Activated CD4-positive, alpha-beta memory T cell treated with anti-CD3 and anti-CD28 coated beads, Interleukin-2, amount 10 ng/mL, durations not matched to agents 7 days and 5 days (primary cell): ENCODE data around the gene EZH2. TPM values are rescaled to one million over a fixed set of nuclear protein-coding genes. Genes with fewer than 3 reads are reported as not detected.
A peak's percentile ranks its signal among the peaks of the same experiment; 100 is the strongest.

Experiments used
- CTCF ChIA-PET: fragments of 350-600 bp; sonication (Branson Sonifier 250); formaldehyde crosslinking; loops from one replicate; lab custom pipeline; 2021; ENCODE audit warnings: antibody characterized with exemption, inconsistent platforms; lab: Charles Lee
- POLR2A ChIA-PET: fragments of 350-600 bp; sonication (Branson Sonifier 250); formaldehyde crosslinking; loops from one replicate; lab custom pipeline; 2021; ENCODE audit warnings: antibody characterized with exemption; lab: Charles Lee
- DNase-seq: peaks from one replicate; pipeline ENCODE4 v3.0.0-alpha.2; 2020
- H3K27ac Mint-ChIP-seq: one replicate; pipeline ENCODE4 v1.8.0; 2021; ENCODE audit warnings: mild to moderate bottlenecking, mixed read lengths
- H3K27me3 Mint-ChIP-seq: one replicate; pipeline ENCODE4 v1.8.0; 2021; ENCODE audit warnings: mixed read lengths
- H3K36me3 Mint-ChIP-seq: one replicate; pipeline ENCODE4 v1.8.0; 2021; ENCODE audit warnings: low read depth, mixed read lengths
- H3K4me1 Mint-ChIP-seq: one replicate; pipeline ENCODE4 v1.8.0; 2021; ENCODE audit warnings: mixed read lengths
- H3K4me3 Mint-ChIP-seq: one replicate; pipeline ENCODE4 v1.8.0; 2021; ENCODE audit warnings: mild to moderate bottlenecking, mixed read lengths
- H3K9me3 Mint-ChIP-seq: one replicate; pipeline ENCODE4 v1.8.0; 2021; ENCODE audit warnings: mixed read lengths
- total RNA-seq, 2 experiments: library from RNA; stranded (reverse); gene quantifications; one replicate each; pipeline ENCODE4 v1.2.3, GENCODE V29; 2021

Gene EZH2
- total RNA-seq, 2 experiments from 2014 or later, result 87.7 to 88.4 TPM

GRCh38 chr7:148773334-148773733 lies 110.8 kb downstream of the EZH2 start:
- Mint-ChIP-seq H3K27ac (peak overlapping the region; percentile 85), H3K27me3 (no peaks in the 10 kb centered on the region), H3K9me3 (no peaks in the 10 kb centered on the region), H3K36me3 (peaks cover 39% of the 10 kb centered on the region), H3K4me1 (peaks cover 31% of the 10 kb centered on the region), H3K4me3 (peak overlapping the region; percentile 21)
- ChIA-PET CTCF (interaction anchor here (0.6 to 3.9 kb wide), 11 partner anchors 9 to 292 kb away, joined by 3 to 13 read pairs (median 6); partner anchors contain the start of gene CUL1), POLR2A (interaction anchor here (0.6 to 4.9 kb wide), 11 partner anchors 14 to 190 kb away, joined by 3 to 46 read pairs (median 3); partner anchors contain the start of gene CUL1)
- peak; percentile 72 for DNase-seq

- Mint-ChIP-seq H3K36me3 (peaks cover 44% of the 10 kb centered on the region), H3K27ac (peak overlapping the region; percentile 85), H3K4me1 (peaks cover 31% of the 10 kb centered on the region), H3K27me3 (no peaks in the 10 kb centered on the region), H3K9me3 (no peaks in the 10 kb centered on the region), H3K4me3 (no peak overlapping the region)
- DNase-seq, result peak; percentile 25
- ChIA-PET CTCF (interaction anchor here (0.6 to 3.9 kb wide), 8 partner anchors 12 to 198 kb away, joined by 3 to 13 read pairs (median 8); no protein-coding TSS in a partner anchor), POLR2A (interaction anchor here (0.6 to 4.9 kb wide), 6 partner anchors 13 to 113 kb away, joined by 3 to 46 read pairs (median 3); partner anchors contain the start of gene CUL1)
Measured at GRCh38 chr7:148772297-148773089, 111.6 kb downstream of the EZH2 start.

DNA sequence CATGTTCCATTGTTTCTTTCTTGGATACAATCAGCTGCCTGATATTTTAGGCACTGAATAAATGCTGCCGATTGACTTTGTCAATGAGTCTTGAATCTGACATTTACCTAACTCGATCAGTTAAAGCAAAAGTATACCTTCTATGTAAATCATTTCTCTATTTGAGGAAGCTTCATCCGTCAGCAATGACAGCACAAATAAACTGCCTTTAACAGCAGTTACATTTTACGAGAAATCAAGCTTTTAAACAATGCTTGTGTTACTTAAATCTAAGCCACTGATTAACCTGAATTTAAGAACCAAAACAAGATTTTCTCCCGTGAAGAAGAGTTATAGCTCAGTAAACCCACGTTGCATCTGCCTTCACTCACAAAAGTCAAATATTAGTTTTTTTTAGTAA lies 114.1 kb downstream of the EZH2 start:
- no peak overlapping the region for H3K27ac Mint-ChIP-seq
- CTCF ChIA-PET, result interaction anchor here (1.2 kb wide), 1 partner anchor 196 kb away, joined by 4 read pairs; no protein-coding TSS in a partner anchor
- no peaks in the 10 kb centered on the region for H3K9me3 Mint-ChIP-seq
- POLR2A ChIA-PET, result no interaction called here
- H3K4me3 Mint-ChIP-seq, result no peak overlapping the region
- H3K27me3 Mint-ChIP-seq, result no peaks in the 10 kb centered on the region
- no peak for DNase-seq
- peaks cover 30% of the 10 kb centered on the region for H3K4me1 Mint-ChIP-seq
- peaks cover 39% of the 10 kb centered on the region for H3K36me3 Mint-ChIP-seq

- H3K27me3 Mint-ChIP-seq, result no peaks in the 10 kb centered on the region
- H3K27ac Mint-ChIP-seq, result no peak overlapping the region
- ChIA-PET CTCF (interaction anchor here (0.9 kb wide), 1 partner anchor 17 kb away, joined by 4 read pairs; no protein-coding TSS in a partner anchor), POLR2A (interaction anchor here (1.0 kb wide), 1 partner anchor 17 kb away, joined by 3 read pairs; no protein-coding TSS in a partner anchor)
- peaks cover 35% of the 10 kb centered on the region for H3K36me3 Mint-ChIP-seq
- H3K4me1 Mint-ChIP-seq, result no peaks in the 10 kb centered on the region
- H3K9me3 Mint-ChIP-seq, result no peaks in the 10 kb centered on the region
- H3K4me3 Mint-ChIP-seq, result no peak overlapping the region
- no peak for DNase-seq
Measured at GRCh38 chr7:148763622-148764021, 120.5 kb downstream of the EZH2 start.

DNA sequence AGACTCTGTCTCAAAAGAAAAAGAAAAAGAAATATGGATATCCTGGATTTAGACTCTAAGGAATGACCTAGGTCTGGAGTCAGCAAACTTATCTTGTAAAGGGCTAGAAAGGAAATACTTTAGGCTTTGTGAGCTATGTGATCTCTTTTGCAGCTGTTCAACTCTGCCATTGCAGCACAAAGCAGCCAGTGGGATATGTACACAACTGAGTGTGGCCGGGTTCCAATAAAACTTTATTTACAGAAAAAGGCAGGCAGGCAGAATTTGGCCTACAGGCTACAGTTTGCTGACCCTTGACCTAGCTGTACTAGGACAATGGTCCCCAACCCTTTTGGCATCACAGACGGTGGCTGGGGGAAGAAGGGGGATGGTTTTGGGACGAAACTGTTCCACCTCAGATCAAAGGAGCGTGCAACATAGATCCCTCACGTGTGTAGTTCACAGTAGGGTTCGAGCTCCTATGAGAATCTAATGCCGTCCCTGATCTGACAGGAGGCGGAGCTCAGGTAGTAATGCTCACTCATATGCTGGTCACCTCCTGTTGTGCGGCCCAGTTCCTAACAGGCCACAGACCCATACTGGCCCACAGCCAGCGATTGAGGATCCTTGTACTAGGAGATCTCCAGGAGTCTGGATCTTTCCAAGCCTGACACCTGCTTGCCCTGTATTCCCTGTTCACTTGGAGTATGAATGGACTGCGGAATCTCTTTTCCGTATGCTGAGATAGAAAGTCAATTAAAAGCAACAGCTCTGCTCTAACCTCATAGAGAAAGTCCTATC lies 122.4 kb downstream of the EZH2 start:
- CTCF ChIA-PET, result no interaction called here
- Mint-ChIP-seq H3K9me3 (no peaks in the 10 kb centered on the region), H3K27me3 (no peaks in the 10 kb centered on the region), H3K36me3 (peaks cover 32% of the 10 kb centered on the region), H3K4me3 (no peak overlapping the region), H3K27ac (no peak overlapping the region), H3K4me1 (no peaks in the 10 kb centered on the region)
- DNase-seq, result no peak
- POLR2A ChIA-PET, result no interaction called here

Other genes with a start within 250 kb of the EZH2 start
- gene CUL1, start 185.4 kb downstream of the EZH2 start, total RNA-seq, result 10 to 100 TPM; 46.9 to 48.7 TPM
- 100 to 1,000 TPM; 108 TPM for gene PDIA4, start 144.2 kb upstream of the EZH2 start, total RNA-seq
- 1 to 10 TPM; 6.0 to 7.0 TPM for gene ZNF786, start 206.4 kb upstream of the EZH2 start, total RNA-seq
- gene ZNF425, start 242.0 kb upstream of the EZH2 start, total RNA-seq, result 1 to 10 TPM; 1.1 TPM